Measurements from ENCODE around the gene LONRF2.
"Not testable (repeated sequence)": the region's sequence is repeated elsewhere in the genome, so short reads cannot be mapped to it uniquely, and the experiment has no call there.

Gene LONRF2

DNA sequence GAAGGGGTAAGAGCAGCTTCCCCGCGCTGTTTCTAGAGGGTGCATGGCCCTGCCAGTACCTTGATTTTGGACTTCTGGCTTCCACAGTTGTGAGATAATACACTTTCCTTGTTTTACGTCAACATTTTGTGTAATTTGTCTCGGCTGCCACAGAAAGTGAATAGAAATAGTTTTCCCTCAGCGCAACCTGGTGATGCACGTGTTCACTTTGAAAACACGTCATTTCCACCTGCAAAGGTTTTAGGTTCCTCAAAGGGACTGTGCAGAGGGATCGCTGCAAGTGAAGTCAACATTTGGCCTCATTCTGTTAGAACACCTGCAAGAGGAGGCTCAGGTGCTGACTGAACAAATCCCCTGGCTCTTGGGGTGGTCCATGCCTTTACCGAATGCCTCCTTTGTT lies 71.7 kb downstream of the LONRF2 start:
- no peak for DNase-seq

DNA sequence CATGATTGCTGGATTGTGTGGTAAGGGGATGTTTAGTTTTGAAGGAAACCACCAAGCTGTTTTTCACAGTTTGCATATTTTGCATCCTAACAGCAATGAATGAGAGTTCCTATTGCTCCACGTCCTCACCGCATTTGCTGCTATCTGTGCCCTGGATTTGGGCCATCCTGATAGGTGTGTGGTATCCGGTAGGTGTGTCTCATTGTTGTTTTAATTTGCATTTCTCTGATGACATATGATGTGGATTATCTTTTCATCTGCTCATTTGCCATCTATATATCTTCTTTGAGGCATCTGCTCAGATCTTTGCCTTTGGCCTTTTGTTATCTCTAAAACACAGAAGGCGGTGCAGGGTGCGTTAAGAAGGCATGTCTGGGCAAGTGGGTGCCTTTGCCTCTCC lies 73.3 kb downstream of the LONRF2 start:
- no peak for DNase-seq

DNA sequence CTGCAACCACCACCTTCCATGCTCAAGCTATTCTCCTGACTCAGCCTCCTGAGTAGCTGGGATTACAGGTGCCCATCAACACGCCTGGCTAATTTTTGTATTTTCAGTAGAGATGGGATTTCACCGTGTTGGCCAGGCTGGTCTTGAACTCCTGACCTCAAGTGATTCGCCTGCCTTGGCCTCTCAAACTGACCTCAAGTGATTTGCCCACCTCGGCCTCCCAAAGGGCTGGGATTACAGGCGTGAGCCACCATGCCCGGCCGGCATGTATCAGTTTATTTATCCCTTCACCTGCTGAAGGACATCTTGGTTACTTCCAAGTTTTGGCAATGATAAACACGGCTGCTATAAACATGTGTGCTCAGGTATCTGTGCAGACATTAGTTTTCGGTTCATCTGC lies 73.7 kb downstream of the LONRF2 start:
- DNase-seq: not testable (repeated sequence)

DNA sequence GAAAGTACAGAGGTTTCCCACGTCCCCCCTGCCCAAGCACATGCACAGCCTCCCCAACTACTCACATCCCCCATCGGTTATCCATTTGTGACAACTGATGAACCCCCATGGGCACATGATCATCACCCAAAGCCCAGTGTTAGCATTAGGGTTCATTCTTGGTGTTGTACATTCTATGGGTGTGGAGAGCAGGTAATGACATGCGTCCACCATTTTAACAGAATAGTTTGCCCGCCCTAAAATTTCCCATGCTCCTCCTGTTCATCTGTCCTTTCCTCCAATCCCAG lies 74.3 kb downstream of the LONRF2 start:
- no peak for DNase-seq

DNA sequence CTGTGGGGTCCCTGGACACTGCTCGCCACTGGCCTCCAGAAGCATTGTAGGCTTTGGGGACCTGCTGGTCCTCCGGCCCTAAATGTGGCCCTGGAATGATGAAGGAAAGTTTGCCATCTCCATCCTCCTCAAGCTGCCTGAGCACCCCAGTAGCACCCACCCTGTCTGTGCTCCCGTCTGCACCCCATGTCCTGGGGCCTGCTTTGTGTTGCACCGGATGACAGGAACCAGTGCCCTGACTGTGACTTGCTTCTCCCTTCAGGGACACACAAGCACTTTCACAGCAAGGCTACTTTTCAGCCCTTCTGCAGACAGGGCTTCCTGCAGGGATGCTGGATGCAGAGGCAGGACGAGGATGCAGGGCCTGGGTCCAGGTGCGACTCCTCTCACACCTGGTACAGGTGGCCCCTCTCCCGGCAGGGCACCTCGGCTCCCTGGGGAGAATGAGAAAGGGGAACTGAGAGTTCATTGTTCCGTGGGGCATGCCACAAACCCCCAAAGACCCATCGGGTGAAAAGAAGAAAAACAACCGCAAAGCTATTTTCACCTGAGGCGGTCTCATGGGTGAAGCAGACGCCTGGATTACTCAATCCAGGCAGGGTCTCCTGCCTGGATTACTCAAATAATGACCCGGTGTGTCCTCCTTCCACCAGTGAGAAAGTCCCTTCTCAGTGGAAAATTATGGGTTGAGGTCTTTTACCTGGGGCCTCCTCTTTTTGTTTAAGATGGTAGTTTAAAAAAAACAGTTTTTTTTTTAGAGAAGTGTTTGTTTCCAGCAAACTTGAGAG lies 74.9 kb downstream of the LONRF2 start:
- no peak for DNase-seq

DNA sequence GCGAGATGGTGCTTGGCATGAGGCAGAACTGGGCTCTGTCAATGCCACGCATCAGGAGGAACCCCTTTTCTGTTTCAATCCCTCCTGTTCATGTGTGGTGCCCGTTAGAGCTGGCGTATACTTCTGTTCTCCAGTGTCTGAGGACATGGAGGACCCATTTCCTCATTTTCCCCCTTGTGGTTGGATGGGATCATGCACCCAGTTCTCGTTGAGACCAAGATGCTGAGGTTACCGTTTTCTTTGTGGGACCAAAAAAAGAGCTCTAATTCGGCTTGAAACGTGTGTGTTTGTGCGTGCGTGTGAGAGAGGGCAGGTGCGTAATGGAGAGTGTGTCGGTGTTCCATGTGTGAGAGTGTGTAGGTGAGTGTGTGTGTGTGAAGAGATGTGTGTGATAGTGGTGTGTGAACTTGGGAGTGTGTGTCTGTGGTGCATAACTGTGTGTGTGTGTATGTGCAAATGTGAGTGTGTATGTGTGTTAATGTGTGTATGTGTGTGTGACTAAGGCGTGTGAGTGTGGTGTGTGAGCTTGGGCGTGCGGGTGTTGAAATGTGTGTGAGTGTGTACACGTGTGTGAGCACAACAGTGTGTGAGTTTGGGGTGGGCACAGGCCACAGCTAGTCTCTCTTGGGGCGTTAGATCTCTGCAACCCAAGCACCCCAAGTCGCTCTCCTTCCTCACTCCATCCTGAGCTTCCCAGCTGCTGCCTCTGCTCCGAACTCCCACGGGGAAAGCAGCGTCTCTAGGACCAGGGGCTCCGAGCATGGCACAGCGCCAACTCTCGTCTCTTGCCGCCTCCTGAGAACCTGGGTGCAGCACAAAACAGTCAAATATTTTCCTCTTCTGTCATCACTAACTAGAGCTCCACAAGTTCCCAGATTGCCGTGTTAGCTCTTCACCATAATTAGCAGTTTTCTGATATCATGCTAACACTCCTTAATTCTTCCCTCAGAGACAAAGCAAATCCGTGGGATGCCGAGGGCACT lies 75.8 kb downstream of the LONRF2 start:
- DNase-seq: no peak

DNA sequence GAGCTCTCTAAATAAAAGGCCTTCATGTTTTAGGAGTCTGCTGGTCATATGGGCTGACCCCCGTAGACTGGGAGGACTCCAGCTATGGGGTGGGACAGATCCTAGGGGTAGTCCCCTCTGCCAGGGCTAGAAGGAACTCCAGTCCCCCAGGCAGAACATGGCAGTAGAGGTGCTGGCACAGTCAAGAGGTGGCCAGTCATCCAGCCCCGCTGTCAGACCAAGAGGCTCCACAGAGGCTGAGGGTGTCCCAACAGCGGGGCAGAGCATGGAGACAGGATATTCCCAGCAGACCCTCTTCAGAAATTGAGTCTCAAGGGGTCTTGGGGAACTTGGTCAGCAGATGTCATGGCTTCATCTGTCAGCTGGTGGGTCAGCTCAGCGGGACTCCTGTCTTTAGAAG lies 76.6 kb downstream of the LONRF2 start:
- DNase-seq: no peak

DNA sequence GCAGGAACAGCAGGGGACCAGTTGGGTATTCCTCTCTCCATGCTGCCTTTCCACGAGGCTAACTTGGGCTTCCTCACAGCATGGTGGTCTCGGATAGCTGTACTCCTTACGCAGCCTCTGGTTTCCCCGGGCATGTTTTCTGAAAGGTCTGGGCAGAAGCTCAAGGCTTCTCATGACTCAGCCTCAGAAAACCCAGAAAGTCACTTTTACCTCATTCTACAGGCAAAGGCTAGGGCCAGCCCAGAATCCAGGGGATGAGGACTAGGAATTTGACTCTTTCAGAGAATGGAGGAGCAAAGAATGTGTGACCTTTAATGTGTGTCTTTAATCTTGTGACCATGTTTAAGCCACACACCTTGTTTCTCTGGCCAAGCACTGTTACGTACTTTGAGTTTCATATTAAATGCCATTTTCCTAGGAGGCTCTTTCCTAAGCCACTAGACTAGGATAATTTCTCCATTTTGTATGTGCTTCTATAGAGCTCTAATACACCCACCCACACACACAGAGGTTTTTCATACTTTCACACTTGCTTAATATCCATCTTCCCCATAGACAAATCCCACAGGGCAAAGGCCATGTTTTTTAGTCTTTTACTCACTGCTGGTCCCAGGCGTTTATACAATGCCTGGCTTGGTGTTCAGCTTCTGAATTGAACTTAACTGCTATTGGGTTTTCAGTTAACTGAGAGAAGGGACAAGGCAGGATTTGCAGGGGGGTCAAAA lies 77.3 kb downstream of the LONRF2 start:
- no peak for DNase-seq

DNA sequence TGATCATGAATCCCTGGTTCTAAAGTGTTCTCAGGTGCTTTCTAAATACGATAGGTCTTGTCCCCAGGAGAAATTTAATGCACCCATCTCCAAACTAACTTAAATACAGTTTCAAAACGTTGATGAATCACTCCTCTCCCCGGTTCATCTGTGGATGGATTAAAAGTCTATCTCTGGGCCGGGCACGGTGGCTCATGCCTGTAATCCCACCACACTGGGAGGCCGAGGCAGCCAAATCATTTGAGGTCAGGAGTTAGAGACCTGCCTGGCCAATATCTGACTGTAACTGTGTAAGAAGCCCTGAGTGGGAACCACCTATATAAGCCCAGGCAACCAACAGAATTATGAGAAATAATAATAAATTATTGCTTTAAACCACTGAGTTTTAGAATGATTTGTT lies 78.7 kb downstream of the LONRF2 start:
- no peak for DNase-seq

DNA sequence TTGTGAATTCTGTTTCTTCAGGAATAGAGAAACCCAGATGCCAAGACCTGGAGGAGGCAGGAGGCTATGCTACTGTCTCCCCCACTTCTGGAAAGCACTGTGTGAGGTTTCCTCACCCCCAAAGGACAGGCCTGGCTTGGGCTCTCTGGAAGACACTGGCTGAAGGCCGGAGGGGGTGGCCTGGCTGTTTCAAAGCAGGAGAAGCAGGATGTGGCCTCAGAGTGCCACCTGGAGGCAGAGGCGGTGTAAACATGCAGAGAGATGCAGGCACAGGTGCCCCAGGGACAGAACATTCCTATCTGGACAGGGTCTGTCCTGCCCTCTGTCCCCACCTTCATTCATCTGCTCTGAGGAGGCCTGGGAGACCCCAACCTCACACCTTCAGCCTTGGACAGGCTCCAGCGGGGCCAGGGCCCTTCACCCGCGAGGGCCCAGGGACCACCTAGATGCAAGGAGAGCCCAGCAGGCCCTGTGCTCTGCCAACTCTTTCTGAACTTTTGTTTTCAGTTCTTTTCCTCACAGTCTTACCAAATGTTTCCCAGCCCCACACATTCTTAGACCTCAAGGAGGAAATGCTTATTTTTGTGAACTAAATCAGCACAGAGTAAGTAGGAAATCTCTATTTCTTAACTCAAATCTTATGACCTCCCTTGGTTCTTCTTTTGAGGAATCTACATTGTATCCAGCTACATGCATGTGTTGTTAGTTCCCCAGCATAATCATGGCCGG lies 79.2 kb downstream of the LONRF2 start:
- peak; percentile 46 for DNase-seq

DNA sequence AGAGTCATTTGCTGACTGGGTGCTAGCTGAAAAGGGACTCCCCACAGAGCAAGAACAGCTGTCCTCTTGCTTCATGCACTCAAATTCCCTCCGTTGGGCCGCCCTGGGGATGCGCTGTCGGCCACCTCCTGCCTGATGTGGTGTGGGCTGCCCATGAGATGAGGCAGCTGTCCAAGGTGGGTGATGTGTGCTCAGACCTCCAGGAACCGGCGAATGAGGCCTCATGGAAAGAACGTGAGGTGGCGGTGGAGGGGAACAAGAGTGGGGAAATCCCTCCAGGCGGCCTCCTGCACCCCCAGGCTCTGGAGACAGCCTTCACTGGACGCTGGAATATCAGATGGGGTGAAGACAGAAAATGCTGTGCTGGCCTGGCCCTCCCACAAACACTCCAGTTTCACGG lies 79.8 kb downstream of the LONRF2 start:
- no peak for DNase-seq

DNA sequence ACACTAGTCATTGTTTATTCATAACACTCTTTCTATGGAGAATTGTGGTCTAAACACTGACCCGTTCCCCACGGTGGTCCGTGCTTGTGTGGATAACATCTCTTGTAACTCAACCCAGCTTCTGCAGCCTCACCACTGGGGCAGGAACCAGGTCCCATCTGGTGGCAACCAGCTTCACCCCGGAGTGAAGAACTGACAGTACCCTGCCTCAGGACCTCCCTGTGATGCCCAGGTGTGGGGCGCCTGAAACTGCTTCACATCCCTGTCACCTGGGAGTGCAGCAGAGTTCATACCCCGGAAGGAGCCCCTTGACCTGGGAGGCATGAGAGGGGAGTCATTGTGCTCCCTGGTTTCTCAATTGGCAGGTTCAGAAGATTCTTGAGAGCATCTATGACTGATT lies 81.1 kb downstream of the LONRF2 start:
- DNase-seq: no peak

DNA sequence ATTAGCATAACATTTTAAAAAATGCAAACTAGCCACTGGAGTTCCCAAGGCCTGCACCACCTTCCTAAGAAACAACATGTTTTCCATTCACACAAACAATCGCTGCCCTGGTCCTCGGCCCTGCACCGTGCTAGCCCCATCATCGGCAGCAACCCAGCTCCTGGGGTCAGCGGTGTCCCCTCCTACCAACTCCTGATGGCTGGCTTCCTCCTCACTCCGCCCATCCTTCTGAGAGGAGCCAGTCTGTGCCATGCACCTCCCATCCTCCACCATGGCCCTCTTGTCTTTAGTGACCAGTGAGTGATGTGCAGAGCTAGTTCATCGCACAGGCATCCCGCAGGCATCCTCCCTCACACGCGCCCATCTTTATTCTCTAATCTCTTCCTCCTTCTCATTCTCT lies 81.9 kb downstream of the LONRF2 start:
- no peak for DNase-seq

DNA sequence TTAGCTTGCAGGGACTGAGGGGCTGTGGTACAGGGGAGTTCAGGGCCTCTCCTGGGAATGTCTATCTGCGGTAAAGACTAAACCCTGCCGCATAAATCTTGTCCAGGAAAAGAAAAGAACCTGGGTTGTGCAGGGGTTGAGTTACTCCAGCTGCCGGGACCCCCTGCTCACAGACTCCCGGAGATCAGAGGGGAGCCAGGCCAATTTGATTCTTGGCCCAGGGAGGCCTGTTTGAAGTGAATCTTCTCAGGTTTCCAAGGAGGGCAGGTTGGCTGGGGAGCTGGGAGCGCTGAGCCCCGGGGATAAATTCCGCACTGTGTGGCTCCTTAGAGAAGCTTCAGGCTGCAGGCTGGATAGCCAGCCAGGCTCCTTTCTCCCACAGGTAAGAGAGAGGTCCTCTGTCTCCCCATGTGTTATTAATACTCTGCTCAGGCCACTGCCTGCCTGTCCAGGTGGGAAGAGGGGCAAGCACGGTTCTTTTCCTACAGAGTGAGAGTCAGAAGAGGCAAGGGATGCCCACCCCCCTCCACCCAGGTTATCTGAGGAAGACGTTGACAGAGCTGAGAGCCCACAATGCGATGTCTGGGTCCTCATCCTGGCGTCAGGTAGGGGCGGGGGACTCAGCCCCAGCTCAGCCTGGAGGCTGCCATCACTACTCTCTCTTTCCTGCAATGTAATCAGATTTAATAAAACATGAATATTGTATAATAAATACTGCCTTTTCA lies 82.7 kb downstream of the LONRF2 start:
- DNase-seq: no peak

DNA sequence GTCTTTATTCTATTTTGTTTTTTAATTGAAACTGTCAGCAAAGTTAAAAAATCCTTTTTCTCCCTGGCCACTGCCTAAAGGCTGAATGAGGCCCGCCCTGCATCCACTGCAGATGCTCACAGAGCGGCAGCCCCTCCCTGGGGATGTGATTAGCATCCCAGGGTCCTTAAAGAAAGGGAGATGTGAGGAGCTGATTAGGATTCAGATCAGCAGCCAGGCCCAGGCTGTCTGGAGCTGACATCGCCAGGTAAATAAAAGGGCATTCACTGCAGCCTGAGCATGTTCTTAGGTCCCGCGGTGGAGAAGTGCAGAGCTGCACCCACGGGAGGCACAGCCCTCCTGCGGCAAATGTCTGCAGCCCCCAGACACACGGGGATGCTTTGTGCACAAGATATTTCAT lies 83.8 kb downstream of the LONRF2 start:
- no peak for DNase-seq

DNA sequence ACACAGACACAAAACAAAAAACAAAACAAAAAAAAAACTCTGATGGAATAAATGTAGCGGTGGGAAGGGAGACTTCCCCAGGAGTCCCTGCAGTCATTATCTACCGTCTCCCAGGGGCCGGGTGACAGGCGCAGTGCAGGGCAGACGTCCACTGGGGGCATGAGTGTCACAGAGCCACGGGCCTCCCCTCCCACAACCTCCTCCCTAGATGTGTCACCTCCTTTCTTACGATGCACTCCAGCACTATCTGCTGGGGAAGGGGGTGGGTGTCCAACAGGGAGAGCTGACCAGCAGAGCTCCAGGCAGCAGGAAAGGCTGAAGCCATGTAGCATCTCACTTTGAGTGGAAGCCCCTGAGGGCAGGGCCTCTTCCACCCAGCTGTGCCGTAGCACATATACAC lies 84.5 kb downstream of the LONRF2 start:
- DNase-seq: no peak

DNA sequence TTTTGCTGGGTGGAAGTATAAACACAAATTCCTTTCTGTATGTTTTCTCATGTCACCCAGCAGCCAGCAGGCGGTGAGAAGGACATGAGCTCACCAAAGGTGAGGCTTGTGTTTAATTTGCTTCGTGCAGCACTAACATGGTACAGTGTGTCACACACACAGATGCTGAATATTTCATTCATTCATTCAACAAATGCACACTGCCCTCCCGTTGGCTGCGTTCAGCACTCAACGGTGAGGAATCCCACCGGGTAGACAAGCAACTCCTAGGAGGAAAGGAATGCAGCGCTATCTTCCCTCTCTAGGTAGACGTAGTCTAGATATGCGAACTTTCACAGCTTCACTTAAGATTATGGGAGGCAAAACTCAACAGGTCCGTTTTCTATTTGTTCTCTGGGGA lies 85.1 kb downstream of the LONRF2 start:
- DNase-seq: no peak

DNA sequence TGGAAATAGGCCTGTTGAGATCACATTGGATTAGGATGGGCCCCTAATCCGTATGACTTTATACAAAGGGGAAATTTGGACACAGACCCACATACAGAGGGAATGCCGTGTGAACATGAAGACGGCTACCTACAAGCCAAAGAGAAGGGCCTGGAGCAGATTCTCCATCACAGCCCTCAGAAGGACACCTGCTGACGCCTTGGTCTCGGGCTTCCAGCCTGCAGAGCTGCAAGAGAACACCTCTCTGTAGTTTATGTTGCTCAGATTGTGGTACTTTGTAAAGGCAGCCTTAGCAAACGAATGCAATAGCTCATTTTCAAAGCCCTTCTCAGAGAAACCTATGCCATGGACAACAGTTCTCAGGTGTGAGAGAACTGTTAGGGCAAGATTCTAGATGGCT lies 86.1 kb downstream of the LONRF2 start:
- DNase-seq: no peak

DNA sequence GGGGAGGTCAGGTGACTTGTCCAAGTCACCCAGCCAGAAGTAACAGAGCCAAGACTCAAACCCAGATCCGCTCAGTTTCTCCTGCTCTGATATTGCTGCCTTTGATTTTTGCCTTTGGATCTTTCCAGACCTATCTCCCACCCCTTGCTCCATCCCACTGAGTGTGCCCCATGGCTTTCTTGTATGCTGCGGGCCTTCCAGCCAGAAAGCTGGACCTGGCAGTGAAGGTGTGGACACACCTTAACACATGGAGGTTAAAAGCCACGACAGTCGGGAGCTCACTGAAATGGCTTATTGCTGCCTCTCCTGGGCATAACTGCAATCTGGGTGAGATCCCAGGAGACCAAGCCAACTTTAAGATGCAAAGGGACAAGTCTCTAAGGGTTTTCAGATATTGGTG lies 86.7 kb downstream of the LONRF2 start:
- DNase-seq: no peak

DNA sequence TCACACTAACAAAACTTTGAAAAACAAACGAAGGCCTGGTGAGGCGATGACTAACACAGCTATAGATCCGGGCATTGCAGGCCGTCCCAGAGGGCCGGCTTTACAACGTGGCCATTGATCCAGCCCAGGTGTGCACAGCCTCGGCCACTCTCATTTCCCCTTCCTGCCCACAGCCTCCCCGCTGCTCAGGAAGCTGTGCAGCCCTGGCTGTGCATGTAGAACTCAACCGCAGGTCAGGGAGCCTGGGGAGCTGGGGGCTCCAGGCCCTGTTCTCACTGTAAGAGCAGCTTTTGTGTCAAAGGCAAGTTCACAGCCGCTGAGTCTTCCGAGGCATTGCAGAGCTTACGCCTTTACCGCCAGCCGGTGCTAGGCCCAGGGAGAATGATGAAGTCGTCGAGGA lies 87.2 kb downstream of the LONRF2 start:
- DNase-seq: no peak

DNA sequence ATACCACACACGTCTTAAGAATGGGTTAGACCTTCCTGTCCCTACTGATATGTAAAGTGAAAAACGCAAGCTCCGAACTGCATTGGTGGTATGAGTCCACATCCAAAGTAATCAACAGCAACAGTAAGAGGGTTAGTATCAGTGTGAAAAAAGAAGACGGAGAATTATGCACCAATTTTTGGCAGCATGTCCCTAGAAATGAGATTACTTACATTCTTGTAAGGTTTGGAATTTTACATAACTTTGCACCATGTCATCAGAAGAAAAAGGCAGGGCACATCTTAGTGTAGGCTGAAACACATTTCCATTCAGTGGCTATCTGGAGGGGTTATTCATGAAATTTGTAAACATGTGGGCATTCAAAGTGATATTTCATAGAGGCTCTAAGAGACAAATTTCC lies 88.2 kb downstream of the LONRF2 start:
- DNase-seq: no peak

DNA sequence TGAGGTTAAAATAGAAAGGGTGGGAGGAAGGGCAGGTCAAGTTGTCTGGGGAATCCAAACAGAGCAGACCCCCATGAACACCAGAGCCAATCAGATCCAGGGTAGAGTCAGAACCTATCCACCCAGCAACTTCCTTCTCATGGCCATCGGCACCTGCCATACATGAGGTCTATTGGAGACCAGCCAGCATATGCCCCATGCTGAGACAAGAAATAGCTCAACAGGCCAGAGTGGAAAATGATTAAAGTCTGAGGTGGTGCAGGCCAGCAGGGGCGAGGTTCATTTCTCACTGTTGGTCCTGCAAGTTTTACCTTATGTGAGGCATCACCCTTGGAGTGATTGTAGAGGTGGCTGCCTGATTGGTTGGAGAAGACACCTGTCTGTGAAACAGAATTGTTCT lies 89.2 kb downstream of the LONRF2 start:
- DNase-seq: no peak

Data from stimulated activated CD4-positive, alpha-beta T cell treated with anti-CD3 and anti-CD28 coated beads, Interleukin-4, amount 100 ng/mL, for 1 hour (primary cell).